Measurements from ENCODE around the gene CPLANE2.
"Not testable (repeated sequence)": the region's sequence is repeated elsewhere in the genome, so short reads cannot be mapped to it uniquely, and the experiment has no call there.

CPLANE2 gene

DNA sequence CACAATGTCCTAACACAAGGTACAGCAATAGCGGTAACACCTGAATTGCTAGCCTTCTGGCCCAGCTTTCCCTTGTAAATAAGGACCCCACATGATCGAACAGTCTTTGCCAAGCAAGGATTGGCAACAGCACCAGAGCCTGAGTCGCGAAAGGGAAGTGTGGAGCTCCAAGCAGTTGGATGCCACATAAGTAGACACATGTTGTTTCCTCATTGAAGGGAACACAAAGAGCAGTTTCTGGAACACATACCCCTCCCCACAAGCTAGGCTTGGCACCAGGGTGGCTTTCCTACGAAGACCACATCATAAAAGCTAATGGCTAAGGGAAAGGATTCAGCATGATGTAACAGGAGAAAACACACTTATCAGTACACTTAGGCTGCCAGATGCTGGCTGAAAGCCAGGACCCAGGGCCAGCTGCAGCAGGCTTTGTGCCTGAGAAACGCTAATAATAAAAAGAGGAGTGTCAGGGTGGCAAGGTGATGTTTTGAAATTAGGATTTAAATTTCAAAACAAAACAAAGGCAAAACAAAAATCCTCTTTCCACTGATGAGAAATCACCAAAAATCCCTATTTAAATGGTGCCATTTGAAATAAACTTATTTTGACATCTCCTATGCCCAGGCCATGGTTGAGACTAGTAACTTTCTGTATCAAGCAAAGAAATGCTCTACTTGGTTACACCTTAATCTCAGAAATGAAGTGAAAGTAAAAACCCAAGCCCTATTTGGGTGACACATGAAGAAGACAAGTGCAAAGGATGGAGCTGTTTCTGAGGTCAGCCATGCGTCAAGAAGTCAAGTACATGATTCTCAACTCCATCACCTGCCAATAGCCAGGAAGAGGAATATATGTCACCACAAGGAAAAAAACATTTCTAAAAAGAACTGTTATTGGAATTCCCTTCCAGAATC lies 11.9 kb upstream of the CPLANE2 start:
- no peak for DNase-seq (ENCODE audit: low read depth in 3 of 3)

DNA sequence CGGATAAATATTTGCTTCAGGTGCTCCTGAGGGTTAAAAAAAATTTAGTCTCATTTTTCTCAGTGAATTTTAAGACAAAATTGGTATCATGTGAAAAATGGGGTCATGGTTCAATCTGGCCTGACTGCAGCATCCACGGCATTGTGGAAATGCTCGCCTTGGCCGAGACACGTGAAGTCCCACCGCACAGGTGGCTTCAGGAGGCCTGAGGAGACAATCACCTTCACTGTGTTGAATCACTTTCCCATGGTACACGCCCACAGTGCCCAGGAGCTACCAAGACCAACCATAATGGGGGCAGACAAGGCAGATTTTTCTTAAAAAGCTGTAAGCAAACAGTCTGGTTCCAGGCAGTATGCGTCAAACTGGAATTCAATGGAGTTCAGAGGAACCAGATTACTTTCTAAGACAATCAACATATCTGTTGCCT lies 11.0 kb upstream of the CPLANE2 start:
- DNase-seq (ENCODE audit: low read depth in 3 of 3), result no peak

DNA sequence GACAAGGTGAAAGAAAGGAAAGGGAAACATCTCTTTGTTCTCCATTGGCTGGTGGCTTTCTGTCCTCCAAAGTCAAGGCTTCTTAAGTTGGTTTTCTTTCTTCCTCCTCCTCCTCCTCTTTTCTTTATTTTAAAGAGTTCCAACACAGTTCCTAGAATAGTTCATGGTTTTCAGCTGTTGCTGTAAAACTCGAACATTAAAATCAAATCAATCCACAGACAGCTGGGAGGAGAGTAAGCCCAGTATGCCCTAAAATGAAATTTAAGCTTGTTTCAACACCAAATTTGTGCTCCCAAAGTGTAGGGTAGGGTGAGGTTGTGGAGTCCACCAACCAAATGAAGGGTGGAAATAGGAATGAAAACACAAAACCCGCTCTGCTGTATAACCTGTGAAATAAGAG lies 10.5 kb upstream of the CPLANE2 start:
- no peak for DNase-seq (ENCODE audit: low read depth in 3 of 3)

DNA sequence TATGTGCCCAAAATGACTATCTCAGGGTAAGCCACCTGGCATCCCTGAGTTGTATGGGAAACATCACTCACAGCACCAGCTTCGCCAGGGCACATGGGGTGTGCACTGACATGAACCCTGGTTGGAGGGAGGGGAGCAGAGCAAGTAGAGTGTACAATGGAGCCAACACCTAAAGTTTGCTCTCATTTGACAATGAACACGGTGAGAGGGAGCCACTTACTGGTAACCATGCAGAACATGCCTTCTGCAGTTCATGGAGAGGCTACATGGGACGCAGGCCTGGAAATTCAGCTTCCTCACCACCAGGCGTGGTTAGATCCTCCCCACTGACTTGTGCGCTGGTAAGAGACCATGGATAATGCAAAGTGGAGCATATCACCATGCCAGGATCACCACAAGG lies 10.0 kb upstream of the CPLANE2 start:
- no peak for DNase-seq (ENCODE audit: low read depth in 3 of 3)

DNA sequence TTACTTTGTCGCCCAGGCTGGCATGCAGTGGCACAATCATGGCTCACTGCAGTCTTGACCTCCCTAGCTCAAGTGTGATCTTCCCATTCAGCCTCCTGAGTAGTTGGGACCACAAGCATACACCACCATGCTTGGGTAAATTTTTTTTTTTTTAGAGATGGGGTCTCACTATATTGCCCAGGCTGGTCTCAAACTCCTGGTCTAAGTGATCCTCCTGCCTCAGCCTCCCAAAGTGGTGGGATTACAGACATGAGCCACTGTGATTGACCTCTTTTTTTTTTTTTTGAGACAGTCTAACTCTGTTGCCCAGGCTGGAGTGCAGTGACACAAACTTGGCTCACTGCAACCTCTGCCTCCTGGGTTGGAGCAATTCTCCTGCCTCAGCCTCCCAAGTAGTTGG lies 9.3 kb upstream of the CPLANE2 start:
- not testable (repeated sequence) for DNase-seq (ENCODE audit: low read depth in 3 of 3)

GRCh38 chr1:16245476-16246196 lies 8.7 kb upstream of the CPLANE2 start:
- DNase-seq (ENCODE audit: low read depth in 3 of 3), result no peak

GRCh38 chr1:16244650-16245285 lies 7.8 kb upstream of the CPLANE2 start:
- DNase-seq (ENCODE audit: low read depth in 3 of 3), result no peak

GRCh38 chr1:16243936-16244649 lies 7.1 kb upstream of the CPLANE2 start:
- peak; percentile 48 to 62 (median 54) for DNase-seq (ENCODE audit: low read depth in 3 of 3)

- no peak for DNase-seq (ENCODE audit: low read depth in 3 of 3)
These were observed 6.2 kb upstream of the CPLANE2 start for GRCh38 chr1:16243215-16243610.

DNA sequence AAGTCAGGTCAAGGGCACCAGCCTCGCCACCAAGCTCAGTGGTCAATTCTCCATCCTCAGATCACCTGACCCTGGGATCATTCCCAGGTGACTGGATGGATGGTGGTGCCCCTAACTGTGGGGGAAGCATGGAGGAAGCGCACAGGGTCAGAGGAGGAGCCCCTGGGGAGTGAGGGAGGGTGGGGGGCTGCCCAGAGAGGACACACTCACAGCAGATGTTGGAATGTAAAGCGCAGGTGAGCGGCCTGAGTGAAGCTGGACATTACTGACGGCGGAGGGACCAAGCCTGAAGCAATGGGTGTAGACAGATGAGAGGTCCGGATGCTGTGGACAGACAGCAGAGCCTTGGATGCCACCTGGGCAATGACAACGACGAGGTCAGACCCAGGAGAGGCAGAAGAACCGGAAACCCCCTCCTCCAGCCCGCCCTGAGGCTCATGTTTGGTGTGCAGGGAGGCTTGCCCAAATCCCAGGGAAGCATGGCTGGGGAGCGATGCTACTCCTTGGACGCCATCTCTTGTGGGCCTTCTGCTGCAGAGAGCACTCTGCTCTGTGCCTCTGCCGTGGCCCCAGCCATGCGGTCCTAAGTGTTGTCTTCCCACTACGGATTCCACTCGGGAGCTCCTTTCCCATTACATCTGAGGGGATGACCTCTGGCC lies 5.7 kb upstream of the CPLANE2 start:
- no peak for DNase-seq (ENCODE audit: low read depth in 3 of 3)

DNA sequence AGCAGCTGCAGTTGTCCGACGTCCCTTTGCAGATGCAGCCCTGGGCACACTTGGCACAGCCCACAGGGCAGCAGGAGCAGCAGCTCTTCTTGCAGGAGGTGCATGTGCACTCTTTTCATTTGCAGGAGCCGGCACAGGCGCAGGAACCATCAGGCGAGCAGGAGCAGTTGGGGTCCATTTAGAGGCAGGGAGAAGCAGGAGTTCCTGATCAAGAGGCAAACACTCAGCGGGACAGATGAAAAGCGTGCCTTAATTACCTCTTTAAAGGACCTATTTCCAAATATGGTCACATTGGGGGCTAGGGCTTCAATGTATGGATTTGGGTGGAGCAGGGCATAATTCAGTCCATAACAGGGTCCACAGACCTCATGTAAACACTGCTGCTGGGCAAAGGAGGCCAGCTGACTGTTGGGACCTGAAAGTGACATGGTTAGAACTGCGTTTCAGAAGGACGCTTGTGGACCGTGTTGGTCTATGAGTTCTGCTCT lies 4.3 kb upstream of the CPLANE2 start:
- no peak for DNase-seq (ENCODE audit: low read depth in 3 of 3)

GRCh38 chr1:16239972-16240491 lies 3.0 kb upstream of the CPLANE2 start:
- no peak for DNase-seq (ENCODE audit: low read depth in 3 of 3)

DNA sequence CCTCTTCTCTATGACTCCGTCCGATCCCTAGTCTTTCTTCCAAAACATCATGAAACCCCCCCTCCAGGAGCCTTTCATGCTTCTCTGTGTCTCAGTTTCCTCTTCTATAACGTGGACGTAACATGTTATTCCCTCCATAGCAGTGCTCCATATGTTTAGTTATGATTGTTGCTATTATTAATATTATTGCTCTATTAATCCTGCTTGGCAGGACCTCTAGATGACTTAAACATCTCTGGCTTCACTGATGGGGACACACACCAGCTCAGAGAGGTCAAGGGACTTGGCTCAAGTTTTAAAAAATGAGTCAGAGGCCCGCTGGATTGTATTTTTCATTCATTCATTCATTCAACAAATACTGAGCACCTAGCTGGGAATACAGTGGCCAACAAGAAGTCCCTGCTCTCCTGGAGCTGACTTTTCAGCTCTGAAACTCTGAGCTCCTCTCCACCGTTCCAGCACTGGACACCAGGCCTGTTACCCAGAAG lies 404 bp upstream of the CPLANE2 start:
- DNase-seq (ENCODE audit: low read depth in 3 of 3), result no peak

- peak in 2 of 3 experiments; percentile 27 to 31 for DNase-seq (ENCODE audit: low read depth in 3 of 3)
These were observed 956 bp downstream of the CPLANE2 start for GRCh38 chr1:16235944-16236510.

DNA sequence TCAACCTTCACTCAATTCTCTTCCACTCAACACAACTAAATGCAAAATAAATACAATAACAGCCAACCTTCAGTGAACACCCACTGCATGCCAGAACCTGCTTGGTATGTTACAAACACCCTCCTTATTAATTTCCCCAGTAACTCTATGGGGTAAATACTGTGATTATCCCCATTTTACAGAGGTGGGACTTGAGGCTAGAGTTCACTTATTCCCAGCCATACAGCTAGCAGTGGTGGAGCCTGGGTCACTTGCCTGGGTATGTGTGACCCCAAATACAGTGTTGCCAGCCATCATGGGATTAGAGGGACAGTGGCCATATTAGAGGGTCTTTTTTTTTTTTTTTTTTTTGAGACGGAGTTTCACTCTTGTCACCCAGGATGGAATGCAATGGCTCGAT lies 1.6 kb downstream of the CPLANE2 start:
- no peak for DNase-seq (ENCODE audit: low read depth in 3 of 3)

GRCh38 chr1:16233431-16233830 lies 3.6 kb downstream of the CPLANE2 start:
- DNase-seq (ENCODE audit: low read depth in 3 of 3), result no peak

- no peak for DNase-seq (ENCODE audit: low read depth in 3 of 3)
These were observed 4.7 kb downstream of the CPLANE2 start for GRCh38 chr1:16232316-16232710.

- no peak for DNase-seq (ENCODE audit: low read depth in 3 of 3)
These were observed 5.4 kb downstream of the CPLANE2 start for GRCh38 chr1:16231331-16232315.

GRCh38 chr1:16230744-16231143 lies 6.2 kb downstream of the CPLANE2 start:
- DNase-seq (ENCODE audit: low read depth in 3 of 3), result no peak

All from stimulated activated CD4-positive, alpha-beta T cell treated with anti-CD3 and anti-CD28 coated beads, TNF-alpha, amount 100 ng/mL, for 4 hours (primary cell).